ENCODE measurements around the gene CELF4. TPM values are rescaled to one million over a fixed set of nuclear protein-coding genes. Genes with fewer than 3 reads are reported as not detected.
A peak's percentile ranks its signal among the peaks of the same experiment; 100 is the strongest.

Gene CELF4
- total RNA-seq, 1 donor from 2014 or later, result 2.3 TPM

- Mint-ChIP-seq H3K4me3 (peak overlapping the region; percentile 55), H3K27me3 (ENCODE audit: low read depth) (peaks cover 64% of the 10 kb centered on the region), H3K4me1 (peaks cover 7% of the 10 kb centered on the region), H3K9me3 (no peaks in the 10 kb centered on the region), H3K36me3 (no peaks in the 10 kb centered on the region), H3K27ac (no peak overlapping the region)
- no peak for DNase-seq (ENCODE audit: low spot score in 2 of 2, unreplicated experiment in 2 of 2)
- no peak for TF ChIP-seq CTCF (IDR thresholded peaks at IDR 0.05; ENCODE audit: unreplicated experiment)
Measured at GRCh38 chr18:37252854-37253393, 312.7 kb downstream of the CELF4 start.

GRCh38 chr18:37252342-37252741, 313.3 kb downstream of the CELF4 start:
- H3K9me3 Mint-ChIP-seq, result no peaks in the 10 kb centered on the region
- peak overlapping the region; percentile 55 for H3K4me3 Mint-ChIP-seq
- peaks cover 58% of the 10 kb centered on the region for H3K27me3 Mint-ChIP-seq (ENCODE audit: low read depth)
- peaks cover 7% of the 10 kb centered on the region for H3K4me1 Mint-ChIP-seq
- DNase-seq (ENCODE audit: low spot score in 2 of 2, unreplicated experiment in 2 of 2), result no peak
- TF ChIP-seq CTCF (IDR thresholded peaks at IDR 0.05; ENCODE audit: unreplicated experiment), result no peak
- H3K27ac Mint-ChIP-seq, result no peak overlapping the region
- H3K36me3 Mint-ChIP-seq, result no peaks in the 10 kb centered on the region

GRCh38 chr18:37251679-37252078, 313.9 kb downstream of the CELF4 start:
- no peak for DNase-seq (ENCODE audit: low spot score in 2 of 2, unreplicated experiment in 2 of 2)
- no peak for TF ChIP-seq CTCF (IDR thresholded peaks at IDR 0.05; ENCODE audit: unreplicated experiment)
- peak overlapping the region; percentile 17 for H3K4me3 Mint-ChIP-seq
- H3K27me3 Mint-ChIP-seq (ENCODE audit: low read depth), result peaks cover 52% of the 10 kb centered on the region
- no peaks in the 10 kb centered on the region for H3K9me3 Mint-ChIP-seq
- H3K27ac Mint-ChIP-seq, result no peak overlapping the region
- H3K4me1 Mint-ChIP-seq, result peaks cover 7% of the 10 kb centered on the region
- H3K36me3 Mint-ChIP-seq, result no peaks in the 10 kb centered on the region

GRCh38 chr18:37249895-37250618, 315.5 kb downstream of the CELF4 start:
- Mint-ChIP-seq H3K4me3 (no peak overlapping the region), H3K4me1 (peaks cover 7% of the 10 kb centered on the region), H3K9me3 (no peaks in the 10 kb centered on the region), H3K27me3 (ENCODE audit: low read depth) (peaks cover 47% of the 10 kb centered on the region), H3K36me3 (no peaks in the 10 kb centered on the region), H3K27ac (no peak overlapping the region)
- TF ChIP-seq CTCF (IDR thresholded peaks at IDR 0.05; ENCODE audit: unreplicated experiment), result no peak
- no peak for DNase-seq (ENCODE audit: low spot score in 2 of 2, unreplicated experiment in 2 of 2)

- Mint-ChIP-seq H3K27ac (no peak overlapping the region), H3K4me1 (peaks cover 4% of the 10 kb centered on the region)
Measured at GRCh38 chr18:37249171-37249886, 316.3 kb downstream of the CELF4 start.

More at GRCh38 chr18:37249171-37249886, 316.3 kb downstream of the CELF4 start:
- no peak for DNase-seq (ENCODE audit: low spot score in 2 of 2, unreplicated experiment in 2 of 2)
- TF ChIP-seq CTCF (IDR thresholded peaks at IDR 0.05; ENCODE audit: unreplicated experiment), result no peak
- H3K4me3 Mint-ChIP-seq, result no peak overlapping the region
- H3K9me3 Mint-ChIP-seq, result no peaks in the 10 kb centered on the region
- peaks cover 45% of the 10 kb centered on the region for H3K27me3 Mint-ChIP-seq (ENCODE audit: low read depth)
- no peaks in the 10 kb centered on the region for H3K36me3 Mint-ChIP-seq

All from mesothelial cell of epicardium (in vitro differentiated cells).